Endothelial cell (in vitro differentiated cells): ENCODE data around the gene CDO1. TPM values are rescaled to one million over a fixed set of nuclear protein-coding genes. Genes with fewer than 3 reads are reported as not detected.

ENCODE experiments used
- DNase-seq: peaks from one replicate; pipeline ENCODE4 v3.0.0; 2021; ENCODE audit warnings: low spot score
- H3K27ac Mint-ChIP-seq: one replicate; pipeline ENCODE4 v1.8.0; 2021; ENCODE audit warnings: mixed read lengths, inconsistent platforms; ENCODE audit not compliant: unreplicated experiment
- H3K27me3 Mint-ChIP-seq: one replicate; pipeline ENCODE4 v1.8.0; 2021; ENCODE audit warnings: mild to moderate bottlenecking, moderate library complexity, mixed read lengths, inconsistent platforms; ENCODE audit not compliant: unreplicated experiment
- H3K36me3 Mint-ChIP-seq: one replicate; pipeline ENCODE4 v1.8.0; 2021; ENCODE audit warnings: mild to moderate bottlenecking, low read depth, mixed read lengths, inconsistent platforms; ENCODE audit not compliant: unreplicated experiment
- H3K4me1 Mint-ChIP-seq: one replicate; pipeline ENCODE4 v1.8.0; 2021; ENCODE audit warnings: mild to moderate bottlenecking, mixed read lengths, inconsistent platforms; ENCODE audit not compliant: unreplicated experiment
- H3K4me3 Mint-ChIP-seq: one replicate; pipeline ENCODE4 v1.8.0; 2021; ENCODE audit warnings: mild to moderate bottlenecking, mixed read lengths, inconsistent platforms; ENCODE audit not compliant: unreplicated experiment
- H3K9me3 Mint-ChIP-seq: one replicate; pipeline ENCODE4 v1.8.0; 2021; ENCODE audit warnings: mixed read lengths, inconsistent platforms; ENCODE audit not compliant: unreplicated experiment
- total RNA-seq: library from RNA; stranded (reverse); fragmentation: NEBNext Ultra II Directional; extraction: Animal tissue kit (Norgen Biotek cat#: 25700); gene quantifications from one replicate; pipeline ENCODE4 v1.2.1, GENCODE V29; 2021; ENCODE audit not compliant: unreplicated experiment
- TF ChIP-seq, protein P1 (sequence below): fragments of 200-600 bp; sonication (generic); IDR thresholded peaks from one replicate; pipeline ENCODE4 v1.5.0; 2021; ENCODE audit warnings: antibody characterized with exemption; ENCODE audit not compliant: unreplicated experiment

CDO1 gene
- total RNA-seq, 1 donor from 2014 or later: 2.9 TPM

DNA sequence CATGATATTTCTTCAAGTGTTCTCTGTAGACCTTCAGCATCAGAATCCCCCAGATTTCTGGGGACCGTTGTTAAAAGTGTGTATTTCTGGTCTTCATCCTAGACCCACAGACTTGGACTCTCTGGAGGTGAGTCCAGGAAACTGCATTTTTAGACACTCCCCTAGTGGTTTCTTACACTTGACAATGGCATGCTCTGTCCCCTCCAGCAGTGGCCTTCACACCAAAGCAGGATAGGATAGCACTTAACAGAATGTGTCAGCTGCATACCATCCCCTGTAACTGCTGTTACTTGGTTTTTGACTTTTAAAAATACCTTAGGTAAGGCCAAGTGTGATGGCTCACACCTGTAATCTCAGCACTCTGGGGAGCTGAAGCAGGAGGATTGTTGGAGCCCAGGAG, 20.8 kb downstream of the CDO1 start:
- TF ChIP-seq, protein P1, sequence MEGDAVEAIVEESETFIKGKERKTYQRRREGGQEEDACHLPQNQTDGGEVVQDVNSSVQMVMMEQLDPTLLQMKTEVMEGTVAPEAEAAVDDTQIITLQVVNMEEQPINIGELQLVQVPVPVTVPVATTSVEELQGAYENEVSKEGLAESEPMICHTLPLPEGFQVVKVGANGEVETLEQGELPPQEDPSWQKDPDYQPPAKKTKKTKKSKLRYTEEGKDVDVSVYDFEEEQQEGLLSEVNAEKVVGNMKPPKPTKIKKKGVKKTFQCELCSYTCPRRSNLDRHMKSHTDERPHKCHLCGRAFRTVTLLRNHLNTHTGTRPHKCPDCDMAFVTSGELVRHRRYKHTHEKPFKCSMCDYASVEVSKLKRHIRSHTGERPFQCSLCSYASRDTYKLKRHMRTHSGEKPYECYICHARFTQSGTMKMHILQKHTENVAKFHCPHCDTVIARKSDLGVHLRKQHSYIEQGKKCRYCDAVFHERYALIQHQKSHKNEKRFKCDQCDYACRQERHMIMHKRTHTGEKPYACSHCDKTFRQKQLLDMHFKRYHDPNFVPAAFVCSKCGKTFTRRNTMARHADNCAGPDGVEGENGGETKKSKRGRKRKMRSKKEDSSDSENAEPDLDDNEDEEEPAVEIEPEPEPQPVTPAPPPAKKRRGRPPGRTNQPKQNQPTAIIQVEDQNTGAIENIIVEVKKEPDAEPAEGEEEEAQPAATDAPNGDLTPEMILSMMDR: no peak
- H3K9me3 Mint-ChIP-seq: no peaks in the 10 kb centered on the region
- no peaks in the 10 kb centered on the region for H3K4me1 Mint-ChIP-seq
- no peaks in the 10 kb centered on the region for H3K27me3 Mint-ChIP-seq
- no peak for DNase-seq
- H3K4me3 Mint-ChIP-seq: no peak overlapping the region
- H3K27ac Mint-ChIP-seq: no peak overlapping the region
- H3K36me3 Mint-ChIP-seq: no peaks in the 10 kb centered on the region

- no peaks in the 10 kb centered on the region for H3K4me1 Mint-ChIP-seq
- TF ChIP-seq, protein P1: no peak
These were observed 28.0 kb downstream of the CDO1 start for GRCh38 chr5:115788440-115788839.

GRCh38 chr5:115787426-115787825, 29.0 kb downstream of the CDO1 start:
- Mint-ChIP-seq H3K27ac (no peak overlapping the region), H3K4me3 (no peak overlapping the region), H3K27me3 (no peaks in the 10 kb centered on the region), H3K9me3 (no peaks in the 10 kb centered on the region), H3K4me1 (no peaks in the 10 kb centered on the region), H3K36me3 (no peaks in the 10 kb centered on the region)
- no peak for DNase-seq
- TF ChIP-seq, protein P1: no peak

More at GRCh38 chr5:115788440-115788839, 28.0 kb downstream of the CDO1 start:
- Mint-ChIP-seq H3K36me3 (no peaks in the 10 kb centered on the region), H3K27ac (no peak overlapping the region), H3K4me3 (no peak overlapping the region), H3K9me3 (no peaks in the 10 kb centered on the region), H3K27me3 (no peaks in the 10 kb centered on the region)
- DNase-seq: no peak

GRCh38 chr5:115785381-115786065, 30.9 kb downstream of the CDO1 start:
- H3K27me3 Mint-ChIP-seq: no peaks in the 10 kb centered on the region
- no peak for DNase-seq

DNA sequence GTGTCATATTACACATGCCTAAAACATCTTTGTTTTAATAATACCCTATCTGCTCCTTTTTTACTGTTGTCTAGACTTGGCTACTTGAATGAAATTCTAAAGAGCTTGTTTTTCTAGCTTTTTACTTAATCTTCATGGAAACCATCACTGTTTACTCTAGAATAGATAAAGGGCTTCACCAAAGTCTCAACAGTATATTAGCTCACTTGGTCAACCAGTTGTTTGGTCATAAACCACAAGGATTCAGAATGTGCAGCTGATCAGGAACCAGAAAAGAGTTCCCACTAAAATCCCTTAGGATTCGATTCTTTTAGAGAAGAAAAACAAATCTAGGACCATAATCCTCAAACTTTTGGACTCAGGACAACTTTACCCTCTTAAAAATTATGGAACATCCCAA, 38.0 kb downstream of the CDO1 start:
- H3K27ac Mint-ChIP-seq: no peak overlapping the region
- H3K9me3 Mint-ChIP-seq: no peaks in the 10 kb centered on the region
- no peaks in the 10 kb centered on the region for H3K27me3 Mint-ChIP-seq
- no peak for DNase-seq
- TF ChIP-seq, protein P1: no peak
- no peaks in the 10 kb centered on the region for H3K36me3 Mint-ChIP-seq
- H3K4me3 Mint-ChIP-seq: no peak overlapping the region
- no peaks in the 10 kb centered on the region for H3K4me1 Mint-ChIP-seq

More at GRCh38 chr5:115785381-115786065, 30.9 kb downstream of the CDO1 start:
- H3K4me3 Mint-ChIP-seq: no peak overlapping the region
- TF ChIP-seq, protein P1: no peak
- no peaks in the 10 kb centered on the region for H3K4me1 Mint-ChIP-seq
- H3K27ac Mint-ChIP-seq: no peak overlapping the region
- no peaks in the 10 kb centered on the region for H3K36me3 Mint-ChIP-seq
- H3K9me3 Mint-ChIP-seq: no peaks in the 10 kb centered on the region
